ENCODE data around the gene CHID1. TPM values are rescaled to one million over a fixed set of nuclear protein-coding genes. Genes with fewer than 3 reads are reported as not detected.

CHID1 gene
- total and polyA plus RNA-seq, 2 of the 8 experiments (the other 6 are each of a cell fraction or from before 2014, with no cell fraction given) = 81.2 to 88.5 TPM

DNA sequence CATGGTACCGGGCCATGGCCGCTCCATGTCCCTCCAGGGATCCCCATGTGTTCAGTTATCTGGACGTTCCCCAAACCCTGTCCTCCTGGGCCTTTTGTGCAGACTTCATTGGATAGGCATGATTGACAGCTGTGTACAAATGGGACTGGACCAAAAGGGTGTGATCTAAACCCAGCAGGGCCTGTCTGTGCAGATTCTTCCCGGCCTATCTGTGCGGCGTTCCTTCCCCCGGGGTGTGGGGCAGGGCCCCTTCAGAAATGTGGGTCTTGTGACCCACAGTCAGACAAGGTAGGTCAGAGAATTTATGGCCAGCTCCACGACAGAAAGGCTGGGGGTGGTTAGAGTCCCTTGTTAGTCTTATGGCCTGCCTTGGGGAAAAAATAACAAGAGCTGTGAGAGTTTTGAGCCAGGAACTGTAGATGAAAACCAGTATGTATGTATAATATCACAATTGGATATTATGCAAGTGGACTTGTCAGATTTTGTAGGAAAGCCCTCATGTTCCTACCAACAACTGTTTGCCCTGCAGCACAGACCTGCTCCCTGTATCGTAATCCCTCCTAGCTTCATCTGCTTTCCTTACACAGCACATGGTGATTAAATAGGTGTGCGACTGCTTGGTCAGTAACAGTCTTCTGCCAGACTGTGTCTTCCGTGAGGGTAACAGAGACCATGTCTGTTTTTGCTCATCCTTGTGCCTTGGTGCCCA, 46.8 kb upstream of the CHID1 start (continued):
- TF ChIP-seq, protein P1, sequence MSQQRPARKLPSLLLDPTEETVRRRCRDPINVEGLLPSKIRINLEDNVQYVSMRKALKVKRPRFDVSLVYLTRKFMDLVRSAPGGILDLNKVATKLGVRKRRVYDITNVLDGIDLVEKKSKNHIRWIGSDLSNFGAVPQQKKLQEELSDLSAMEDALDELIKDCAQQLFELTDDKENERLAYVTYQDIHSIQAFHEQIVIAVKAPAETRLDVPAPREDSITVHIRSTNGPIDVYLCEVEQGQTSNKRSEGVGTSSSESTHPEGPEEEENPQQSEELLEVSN (IDR thresholded peaks at IDR 0.05) = no peak
